ENCODE results near the gene WWTR1. TPM values are rescaled to one million over a fixed set of nuclear protein-coding genes. Genes with fewer than 3 reads are reported as not detected.
A peak's percentile ranks its signal among the peaks of the same experiment; 100 is the strongest.

The WWTR1 gene
- total RNA-seq, 2 donors from 2014 or later = 17.3 to 18.5 TPM

DNA sequence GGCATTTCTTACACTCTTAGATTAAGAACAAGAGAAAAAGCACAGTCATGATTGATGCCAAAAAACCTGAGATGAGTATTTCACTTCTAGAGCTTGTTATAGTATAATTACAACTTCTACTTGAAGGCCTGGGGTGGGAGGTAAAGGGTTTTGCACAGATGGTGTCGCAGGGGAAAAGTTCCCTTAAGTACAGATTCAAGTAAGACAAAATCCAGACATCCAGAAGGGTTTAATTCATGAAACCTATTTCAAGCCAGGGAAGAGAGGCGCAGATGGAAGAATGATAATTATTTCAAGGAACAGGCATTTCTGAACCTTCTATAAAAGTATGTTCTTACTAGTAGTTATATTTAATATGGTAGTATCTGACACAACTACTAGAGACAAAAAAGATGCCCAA is 112.8 kb downstream of the WWTR1 start:
- H3K4me1 Mint-ChIP-seq = peaks cover 40% of the 10 kb centered on the region
- H3K36me3 Mint-ChIP-seq (ENCODE audit: low read depth) = peaks cover 12% of the 10 kb centered on the region
- no peaks in the 10 kb centered on the region for H3K9me3 Mint-ChIP-seq
- peaks cover 14% of the 10 kb centered on the region for H3K36me3 ChIP-seq (ENCODE audit: control insufficient read depth, insufficient read depth, low read length)
- H3K4me1 ChIP-seq (ENCODE audit: control insufficient read depth, insufficient read depth, low read length) = peaks cover 7% of the 10 kb centered on the region
- 88% methylated on average over 1 of the region's 2 CpGs; no CpG with 5 or more reads in 1 of the 2 experiments for WGBS, 2 experiments (ENCODE audit: insufficient coverage in 1 of 2, insufficient read length in 1 of 2)
- no peaks in the 10 kb centered on the region for H3K27me3 ChIP-seq (ENCODE audit: control insufficient read depth, insufficient read depth, low read length, poor library complexity, severe bottlenecking)
- H3K27ac Mint-ChIP-seq = no peak overlapping the region
- no peak for DNase-seq
- H3K9me3 ChIP-seq (ENCODE audit: control insufficient read depth, low read length) = no peaks in the 10 kb centered on the region
- no peak overlapping the region for H3K27ac ChIP-seq (ENCODE audit: low read depth, low read length)
- no peak overlapping the region for H3K4me3 Mint-ChIP-seq
- no peak for TF ChIP-seq CTCF (conservative IDR thresholded peaks at IDR 0.05)
- no peak overlapping the region for H3K9ac ChIP-seq (ENCODE audit: extremely low read depth, low read length, poor library complexity, severe bottlenecking)
- no peak overlapping the region for H3K4me3 ChIP-seq (ENCODE audit: low read length)
- no peaks in the 10 kb centered on the region for H3K27me3 Mint-ChIP-seq (ENCODE audit: insufficient read depth)

GRCh38 chr3:149542375-149543312 is 115.2 kb downstream of the WWTR1 start:
- no peak overlapping the region for H3K9ac ChIP-seq (ENCODE audit: extremely low read depth, low read length, poor library complexity, severe bottlenecking)
- peak overlapping the region; percentile 80 for H3K27ac Mint-ChIP-seq
- no peak for DNase-seq
- no peak overlapping the region for H3K4me3 ChIP-seq (ENCODE audit: low read length)
- H3K4me1 ChIP-seq (ENCODE audit: control insufficient read depth, insufficient read depth, low read length) = peaks cover 16% of the 10 kb centered on the region
- no peaks in the 10 kb centered on the region for H3K9me3 Mint-ChIP-seq
- peaks cover 14% of the 10 kb centered on the region for H3K36me3 ChIP-seq (ENCODE audit: control insufficient read depth, insufficient read depth, low read length)
- no peak overlapping the region for H3K27ac ChIP-seq (ENCODE audit: low read depth, low read length)
- H3K9me3 ChIP-seq (ENCODE audit: control insufficient read depth, low read length) = no peaks in the 10 kb centered on the region
- TF ChIP-seq CTCF (conservative IDR thresholded peaks at IDR 0.05) = no peak
- H3K27me3 ChIP-seq (ENCODE audit: control insufficient read depth, insufficient read depth, low read length, poor library complexity, severe bottlenecking) = no peaks in the 10 kb centered on the region
- H3K4me3 Mint-ChIP-seq = no peak overlapping the region
- peaks cover 12% of the 10 kb centered on the region for H3K36me3 Mint-ChIP-seq (ENCODE audit: low read depth)
- peaks cover 35% of the 10 kb centered on the region for H3K4me1 Mint-ChIP-seq
- no peaks in the 10 kb centered on the region for H3K27me3 Mint-ChIP-seq (ENCODE audit: insufficient read depth)
- WGBS, 2 experiments (ENCODE audit: insufficient coverage in 1 of 2, insufficient read length in 1 of 2) = 71 to 88% methylated on average over 1 to 9 of the region's 9 CpGs

DNA sequence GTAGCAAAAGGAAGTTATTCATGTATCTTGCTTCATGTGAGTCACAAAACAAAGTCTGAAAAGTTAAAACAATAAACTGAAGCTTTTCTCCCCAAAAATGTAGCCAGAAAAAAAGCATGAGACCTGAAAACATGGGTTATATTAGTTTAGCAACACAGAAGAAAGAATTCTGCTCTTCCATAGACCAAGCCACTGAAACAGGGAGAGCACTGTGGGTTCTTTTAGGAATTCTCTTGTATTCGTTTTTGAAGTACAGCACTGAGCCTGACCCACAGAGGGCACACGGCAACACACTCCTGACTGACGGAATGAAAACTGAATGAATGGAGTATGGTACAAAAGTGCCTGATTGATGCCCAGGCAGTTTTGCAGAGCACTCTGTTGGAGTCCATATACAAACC is 116.7 kb downstream of the WWTR1 start:
- no peak overlapping the region for H3K9ac ChIP-seq (ENCODE audit: extremely low read depth, low read length, poor library complexity, severe bottlenecking)
- Mint-ChIP-seq H3K36me3 (ENCODE audit: low read depth) (peaks cover 11% of the 10 kb centered on the region), H3K4me1 (peaks cover 46% of the 10 kb centered on the region), H3K9me3 (no peaks in the 10 kb centered on the region), H3K4me3 (no peak overlapping the region), H3K27me3 (ENCODE audit: insufficient read depth) (no peaks in the 10 kb centered on the region), H3K27ac (no peak overlapping the region)
- TF ChIP-seq CTCF (conservative IDR thresholded peaks at IDR 0.05) = peak; percentile 30
- no peak overlapping the region for H3K4me3 ChIP-seq (ENCODE audit: low read length)
- H3K4me1 ChIP-seq (ENCODE audit: control insufficient read depth, insufficient read depth, low read length) = peaks cover 16% of the 10 kb centered on the region
- no peak for DNase-seq
- no peak overlapping the region for H3K27ac ChIP-seq (ENCODE audit: low read depth, low read length)
- no peaks in the 10 kb centered on the region for H3K9me3 ChIP-seq (ENCODE audit: control insufficient read depth, low read length)
- WGBS, 2 experiments (ENCODE audit: insufficient coverage in 1 of 2, insufficient read length in 1 of 2) = 80 to 91% methylated on average over 1 to 3 of the region's 3 CpGs
- H3K27me3 ChIP-seq (ENCODE audit: control insufficient read depth, insufficient read depth, low read length, poor library complexity, severe bottlenecking) = no peaks in the 10 kb centered on the region
- peaks cover 14% of the 10 kb centered on the region for H3K36me3 ChIP-seq (ENCODE audit: control insufficient read depth, insufficient read depth, low read length)

Measured in endodermal cell (in vitro differentiated cells).